Fibroblast of mammary gland (primary cell): ENCODE results near the gene EEF2K.
"Not testable (repeated sequence)": the region's sequence is repeated elsewhere in the genome, so short reads cannot be mapped to it uniquely, and the experiment has no call there.

Experiments
- DNase-seq: peaks from one replicate; pipeline ENCODE4 v3.0.0-alpha.2; 2010; ENCODE audit warnings: low read depth
- H3K4me3 ChIP-seq: 2 replicates; pipeline ENCODE4 v1.5.1; 2011; ENCODE audit warnings: low read depth, mild to moderate bottlenecking, low read length, moderate library complexity; ENCODE audit not compliant: control insufficient read depth
- TF ChIP-seq, protein P1 (sequence below): conservative IDR thresholded peaks from 2 replicates; pipeline ENCODE4 v1.5.1; 2011; ENCODE audit warnings: low read depth, low read length, inconsistent platforms; ENCODE audit not compliant: control insufficient read depth, insufficient read depth

The EEF2K gene

GRCh38 chr16:22216191-22216831, 10.2 kb downstream of the EEF2K start:
- DNase-seq = peak; percentile 47

DNA sequence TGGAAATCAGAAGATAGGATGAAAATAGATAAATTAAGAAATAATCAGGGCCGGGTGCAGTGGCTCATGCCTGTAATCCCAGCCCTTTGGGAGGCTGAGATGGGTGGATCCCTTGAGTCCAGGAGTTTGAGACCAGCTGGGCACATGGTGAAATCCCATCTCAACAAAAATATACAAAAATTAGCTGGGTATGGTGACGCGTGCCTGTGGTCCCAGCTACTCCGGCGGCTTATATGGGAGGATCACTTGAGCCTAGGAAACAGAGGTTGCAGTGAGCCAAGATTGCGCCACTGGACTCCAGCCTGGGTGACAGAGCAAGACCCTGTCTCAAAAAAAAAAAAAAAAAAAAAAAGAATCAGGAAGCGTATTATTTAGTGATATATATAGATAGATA, 10.8 kb downstream of the EEF2K start:
- DNase-seq, H3K4me3 ChIP-seq: not testable (repeated sequence)

More at GRCh38 chr16:22216191-22216831, 10.2 kb downstream of the EEF2K start:
- H3K4me3 ChIP-seq = no peak overlapping the region
- TF ChIP-seq, protein P1, sequence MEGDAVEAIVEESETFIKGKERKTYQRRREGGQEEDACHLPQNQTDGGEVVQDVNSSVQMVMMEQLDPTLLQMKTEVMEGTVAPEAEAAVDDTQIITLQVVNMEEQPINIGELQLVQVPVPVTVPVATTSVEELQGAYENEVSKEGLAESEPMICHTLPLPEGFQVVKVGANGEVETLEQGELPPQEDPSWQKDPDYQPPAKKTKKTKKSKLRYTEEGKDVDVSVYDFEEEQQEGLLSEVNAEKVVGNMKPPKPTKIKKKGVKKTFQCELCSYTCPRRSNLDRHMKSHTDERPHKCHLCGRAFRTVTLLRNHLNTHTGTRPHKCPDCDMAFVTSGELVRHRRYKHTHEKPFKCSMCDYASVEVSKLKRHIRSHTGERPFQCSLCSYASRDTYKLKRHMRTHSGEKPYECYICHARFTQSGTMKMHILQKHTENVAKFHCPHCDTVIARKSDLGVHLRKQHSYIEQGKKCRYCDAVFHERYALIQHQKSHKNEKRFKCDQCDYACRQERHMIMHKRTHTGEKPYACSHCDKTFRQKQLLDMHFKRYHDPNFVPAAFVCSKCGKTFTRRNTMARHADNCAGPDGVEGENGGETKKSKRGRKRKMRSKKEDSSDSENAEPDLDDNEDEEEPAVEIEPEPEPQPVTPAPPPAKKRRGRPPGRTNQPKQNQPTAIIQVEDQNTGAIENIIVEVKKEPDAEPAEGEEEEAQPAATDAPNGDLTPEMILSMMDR = no peak

GRCh38 chr16:22217890-22218730, 12.0 kb downstream of the EEF2K start:
- TF ChIP-seq, protein P1 = no peak
- H3K4me3 ChIP-seq = no peak overlapping the region
- DNase-seq = peak; percentile 56

- DNase-seq = no peak
- no peak overlapping the region for H3K4me3 ChIP-seq
- TF ChIP-seq, protein P1 = no peak
These were observed 13.5 kb downstream of the EEF2K start for GRCh38 chr16:22219389-22220068.

DNA sequence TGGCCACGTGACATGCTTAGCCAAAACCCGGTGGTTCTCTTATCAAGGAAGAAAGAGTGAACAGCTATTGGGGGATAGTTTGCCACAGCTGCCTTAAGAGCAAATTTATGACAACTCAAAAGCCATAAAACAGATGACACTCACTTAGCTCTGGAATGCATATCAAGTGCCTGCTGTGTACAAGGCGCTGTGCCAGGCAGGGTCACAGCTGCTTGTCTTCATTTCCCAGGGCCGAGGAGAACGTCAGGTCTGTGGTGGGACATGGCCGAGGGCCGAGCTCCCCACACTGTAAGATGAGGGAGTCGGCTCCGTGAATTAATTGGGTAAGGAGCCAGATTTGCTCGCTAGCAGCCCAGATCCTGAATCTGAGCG, 14.0 kb downstream of the EEF2K start:
- TF ChIP-seq, protein P1 = no peak
- no peak overlapping the region for H3K4me3 ChIP-seq
- DNase-seq = peak; percentile 23

GRCh38 chr16:22220714-22221113, 14.6 kb downstream of the EEF2K start:
- TF ChIP-seq, protein P1 = no peak
- H3K4me3 ChIP-seq = no peak overlapping the region
- peak; percentile 24 for DNase-seq

- TF ChIP-seq, protein P1 = no peak
- DNase-seq = no peak
These were observed 15.9 kb downstream of the EEF2K start for GRCh38 chr16:22222006-22222405.

More at GRCh38 chr16:22222006-22222405, 15.9 kb downstream of the EEF2K start:
- H3K4me3 ChIP-seq = no peak overlapping the region
